ENCODE measurements around the gene OTOA. TPM values are rescaled to one million over a fixed set of nuclear protein-coding genes. Genes with fewer than 3 reads are reported as not detected.

OTOA gene
- total and polyA plus RNA-seq, 2 donors (not counting 3 experiments of a cell fraction or from before 2014, with no cell fraction given) = 0.22 TPM; not detected in 1

DNA sequence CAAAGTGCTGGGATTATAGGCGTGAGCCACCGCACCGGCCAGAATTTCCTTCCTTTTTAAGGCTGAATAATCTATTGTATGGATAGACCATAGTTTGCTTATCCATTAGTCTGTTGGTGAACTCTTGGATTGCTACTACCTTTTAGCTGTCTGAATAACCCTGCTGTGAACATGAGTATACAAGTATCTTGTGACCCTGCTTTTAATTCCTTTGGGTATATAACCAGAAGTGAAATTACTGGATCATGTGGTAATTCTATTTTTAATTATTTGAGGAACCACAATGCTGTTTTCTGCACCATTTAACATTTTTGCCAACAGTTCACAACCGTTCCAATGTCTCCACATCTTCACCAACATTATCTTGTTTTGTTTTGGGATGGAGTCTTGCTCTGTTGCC is 4.6 kb upstream of the OTOA start:
- Histone ChIP-seq H3K27ac (ENCODE audit: insufficient read depth, low read depth, low read length) (no peak overlapping the region), H4K20me1 (replicated peaks; ENCODE audit: control insufficient read depth, extremely low read depth, insufficient read depth, low read length) (no peaks in the 10 kb centered on the region), H2AFZ (ENCODE audit: low read depth, low read length) (no peak overlapping the region), H3K9me1 (replicated peaks; ENCODE audit: control insufficient read depth, extremely low read depth, insufficient read depth, low read length) (no peaks in the 10 kb centered on the region), H3K4me1 (ENCODE audit: control insufficient read depth, extremely low read depth, insufficient read depth, low read length) (peaks cover 6% of the 10 kb centered on the region), H3K36me3 (ENCODE audit: control insufficient read depth in 2 of 2, extremely low read depth in 1 of 2, insufficient read depth in 2 of 2, low read length in 2 of 2) (peaks cover 2% of the 10 kb centered on the region in 2 experiments), H3K79me2 (ENCODE audit: control insufficient read depth, insufficient read depth, low read length) (no peaks in the 10 kb centered on the region), H3K27me3 (ENCODE audit: control insufficient read depth in 2 of 2, insufficient read depth in 2 of 2, low read length in 2 of 2) (peaks cover 4 to 6% of the 10 kb centered on the region in 2 experiments), H3K4me2 (ENCODE audit: insufficient read depth, low read length) (no peak overlapping the region), H3K9ac (replicated peaks; ENCODE audit: extremely low read depth, insufficient read depth, low read length) (no peak overlapping the region), H3K4me3 (replicated peaks in 1 of 3; ENCODE audit: insufficient read depth in 1 of 3, low read depth in 1 of 3, low read length in 3 of 3) (no peak overlapping the region), H3K9me3 (replicated peaks; ENCODE audit: control insufficient read depth, insufficient read depth, low read length) (no peaks in the 10 kb centered on the region)
- BruUV-seq (replicated peaks) = no TSS peak
- dilution Hi-C loops (cut with MboI; ENCODE audit: extremely low pct_ligation_motif_present, low sequenced_read_pairs) (no loop called here), intact Hi-C loops (cut with micrococcal nuclease) (no loop called here)
- TF ChIP-seq, protein P1, sequence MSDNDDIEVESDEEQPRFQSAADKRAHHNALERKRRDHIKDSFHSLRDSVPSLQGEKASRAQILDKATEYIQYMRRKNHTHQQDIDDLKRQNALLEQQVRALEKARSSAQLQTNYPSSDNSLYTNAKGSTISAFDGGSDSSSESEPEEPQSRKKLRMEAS (IDR thresholded peaks at IDR 0.05; ENCODE audit: insufficient read depth, insufficient read length) = no peak
- no peak for TF ChIP-seq POLR2A (IDR thresholded peaks at IDR 0.05; ENCODE audit: low read depth, low read length)
- no peak for TF ChIP-seq JUN (IDR thresholded peaks at IDR 0.05; ENCODE audit: borderline replicate concordance, insufficient read depth, insufficient read length, low read depth)
- no peak for TF ChIP-seq MYC (IDR thresholded peaks at IDR 0.05; ENCODE audit: low read depth, low read length)
- TF ChIP-seq POLR2AphosphoS5 (IDR thresholded peaks at IDR 0.05; ENCODE audit: insufficient read depth, low read depth, low read length) = no peak
- no peak for TF ChIP-seq FOS (IDR thresholded peaks at IDR 0.05; ENCODE audit: borderline replicate concordance, insufficient read depth, low read length)
- TF ChIP-seq, protein P2, sequence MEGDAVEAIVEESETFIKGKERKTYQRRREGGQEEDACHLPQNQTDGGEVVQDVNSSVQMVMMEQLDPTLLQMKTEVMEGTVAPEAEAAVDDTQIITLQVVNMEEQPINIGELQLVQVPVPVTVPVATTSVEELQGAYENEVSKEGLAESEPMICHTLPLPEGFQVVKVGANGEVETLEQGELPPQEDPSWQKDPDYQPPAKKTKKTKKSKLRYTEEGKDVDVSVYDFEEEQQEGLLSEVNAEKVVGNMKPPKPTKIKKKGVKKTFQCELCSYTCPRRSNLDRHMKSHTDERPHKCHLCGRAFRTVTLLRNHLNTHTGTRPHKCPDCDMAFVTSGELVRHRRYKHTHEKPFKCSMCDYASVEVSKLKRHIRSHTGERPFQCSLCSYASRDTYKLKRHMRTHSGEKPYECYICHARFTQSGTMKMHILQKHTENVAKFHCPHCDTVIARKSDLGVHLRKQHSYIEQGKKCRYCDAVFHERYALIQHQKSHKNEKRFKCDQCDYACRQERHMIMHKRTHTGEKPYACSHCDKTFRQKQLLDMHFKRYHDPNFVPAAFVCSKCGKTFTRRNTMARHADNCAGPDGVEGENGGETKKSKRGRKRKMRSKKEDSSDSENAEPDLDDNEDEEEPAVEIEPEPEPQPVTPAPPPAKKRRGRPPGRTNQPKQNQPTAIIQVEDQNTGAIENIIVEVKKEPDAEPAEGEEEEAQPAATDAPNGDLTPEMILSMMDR (IDR thresholded peaks at IDR 0.05; ENCODE audit: extremely low read depth in 1 of 2, insufficient read depth in 1 of 2, low read depth in 1 of 2, low read length in 2 of 2) = no peak
- TF ChIP-seq GATA2 (IDR thresholded peaks at IDR 0.05; ENCODE audit: insufficient read depth, insufficient read length, low read depth, low read length) = no peak
- TF ChIP-seq EZH2 (IDR thresholded peaks at IDR 0.05; ENCODE audit: borderline replicate concordance, low read depth, low read length, severe bottlenecking) = no peak
- ChIA-PET POLR2A (no interaction called here), CTCF (no interaction called here)
- DNase-seq (ENCODE audit: low read depth, low spot score) = no peak
- FAIRE-seq = no peak

Data from endothelial cell of umbilical vein (primary cell).